Effector CD8-positive, alpha-beta T cell (primary cell): ENCODE measurements around the gene MAK.
A peak's percentile ranks its signal among the peaks of the same experiment; 100 is the strongest.
"Not testable (repeated sequence)": the region's sequence is repeated elsewhere in the genome, so short reads cannot be mapped to it uniquely, and the experiment has no call there.

Source experiments
- DNase-seq: peaks from one replicate; lab custom pipeline; 2025; lab: John Stamatoyannopoulos, UW

The MAK gene

DNA sequence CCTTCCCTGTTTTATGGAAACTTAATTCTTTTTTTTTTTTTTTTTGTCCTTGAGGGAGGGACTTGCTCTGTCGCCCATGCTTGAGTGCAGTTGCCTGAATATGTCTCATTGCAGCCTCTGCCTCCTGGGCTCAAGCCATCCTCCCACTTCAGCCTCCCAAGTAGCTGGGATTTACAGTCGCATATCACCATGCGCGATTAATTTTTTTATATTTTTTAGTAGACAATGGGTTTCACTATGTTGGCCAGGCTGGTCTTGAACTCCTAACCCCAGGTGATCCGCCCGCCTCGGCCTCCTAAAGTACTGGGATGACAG, 114.8 kb downstream of the MAK start:
- DNase-seq, result no peak

DNA sequence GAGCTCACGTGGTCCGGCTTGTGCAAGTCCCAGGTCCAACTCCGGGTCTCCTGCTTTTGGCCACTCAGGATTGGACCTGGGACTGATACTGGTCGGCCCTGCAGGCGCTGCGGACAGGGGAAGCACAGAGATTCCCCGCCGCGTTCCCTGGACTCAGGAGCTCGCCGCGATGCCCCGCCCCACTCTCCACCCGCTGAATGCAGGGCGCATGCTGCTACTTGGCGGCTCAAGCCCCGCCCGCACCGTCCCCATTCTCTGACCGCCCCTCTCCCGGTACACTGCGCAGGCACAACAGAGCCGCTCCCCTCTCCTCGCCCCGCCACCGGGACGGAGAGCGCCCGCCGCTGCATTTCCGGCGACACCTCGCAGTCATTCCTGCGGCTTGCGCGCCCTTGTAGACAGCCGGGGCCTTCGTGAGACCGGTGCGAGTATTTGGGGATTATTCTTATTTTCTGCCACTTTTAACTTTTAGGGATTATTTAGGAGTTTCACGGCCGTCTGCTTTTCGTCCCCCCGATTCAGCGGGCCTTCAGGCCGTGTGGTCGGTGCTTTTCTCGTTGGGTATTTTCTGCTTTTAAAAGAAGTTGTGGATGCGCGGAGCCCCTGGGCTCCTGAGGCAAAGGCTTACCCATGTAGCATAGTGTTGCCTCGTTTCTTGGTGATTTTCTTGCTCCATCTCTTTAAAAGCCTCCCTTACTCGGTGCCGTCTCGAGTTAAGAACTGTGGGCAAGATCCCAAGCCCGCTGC, 115.3 kb downstream of the MAK start, which contains the start of gene TMEM14C:
Gene TMEM14C (plus strand): TSS at position 251 of the 747 bp plus-strand sequence. CDS start 1,544 bp downstream, outside the sequence.
- peak; percentile 57 for DNase-seq

DNA sequence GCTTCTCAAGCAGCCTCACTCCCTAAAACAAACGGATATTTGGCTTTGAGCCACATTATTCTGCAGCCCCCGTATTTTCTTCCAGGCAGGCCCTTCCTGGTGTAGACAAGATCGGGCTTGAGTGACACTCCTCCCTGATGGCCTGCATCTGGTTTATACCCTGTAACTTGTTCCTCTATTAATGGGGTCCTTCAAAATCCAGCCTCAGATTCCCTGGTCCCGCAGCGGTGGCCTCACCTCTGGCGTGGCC, 115.8 kb downstream of the MAK start:
- DNase-seq, result no peak

DNA sequence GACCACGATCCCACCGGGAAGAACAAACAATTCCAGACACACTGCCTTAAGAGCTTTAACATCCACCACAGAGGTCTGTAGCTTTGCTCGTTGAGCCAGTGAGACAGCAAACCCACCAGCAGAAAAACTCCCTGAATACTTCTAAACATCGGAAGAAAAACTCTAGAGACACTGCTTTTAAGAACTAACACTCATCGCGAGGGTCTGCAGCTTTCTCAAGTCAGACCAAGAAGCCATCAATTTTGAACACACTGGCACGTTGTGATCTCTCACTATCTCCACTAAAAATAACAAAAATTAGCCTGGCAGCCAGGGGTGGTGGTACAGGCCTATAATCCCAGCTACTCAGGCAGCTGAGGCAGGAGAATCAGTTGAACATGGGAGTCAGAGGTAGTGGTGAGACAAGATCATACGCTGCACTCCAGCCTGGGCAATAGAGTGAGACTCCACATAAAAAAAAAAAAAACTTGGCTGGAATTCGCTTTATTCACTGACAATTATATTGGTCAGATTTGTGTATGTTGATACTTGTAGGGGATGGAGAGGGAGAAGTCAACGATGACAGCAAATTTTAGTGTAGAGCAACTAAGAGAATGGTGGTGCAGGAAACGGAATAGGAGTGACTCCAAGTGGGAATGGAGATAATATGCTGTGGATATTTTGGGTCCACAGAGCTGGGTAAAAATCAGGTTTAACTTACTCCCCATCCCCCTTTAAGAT, 116.3 kb downstream of the MAK start:
- DNase-seq, result no peak

DNA sequence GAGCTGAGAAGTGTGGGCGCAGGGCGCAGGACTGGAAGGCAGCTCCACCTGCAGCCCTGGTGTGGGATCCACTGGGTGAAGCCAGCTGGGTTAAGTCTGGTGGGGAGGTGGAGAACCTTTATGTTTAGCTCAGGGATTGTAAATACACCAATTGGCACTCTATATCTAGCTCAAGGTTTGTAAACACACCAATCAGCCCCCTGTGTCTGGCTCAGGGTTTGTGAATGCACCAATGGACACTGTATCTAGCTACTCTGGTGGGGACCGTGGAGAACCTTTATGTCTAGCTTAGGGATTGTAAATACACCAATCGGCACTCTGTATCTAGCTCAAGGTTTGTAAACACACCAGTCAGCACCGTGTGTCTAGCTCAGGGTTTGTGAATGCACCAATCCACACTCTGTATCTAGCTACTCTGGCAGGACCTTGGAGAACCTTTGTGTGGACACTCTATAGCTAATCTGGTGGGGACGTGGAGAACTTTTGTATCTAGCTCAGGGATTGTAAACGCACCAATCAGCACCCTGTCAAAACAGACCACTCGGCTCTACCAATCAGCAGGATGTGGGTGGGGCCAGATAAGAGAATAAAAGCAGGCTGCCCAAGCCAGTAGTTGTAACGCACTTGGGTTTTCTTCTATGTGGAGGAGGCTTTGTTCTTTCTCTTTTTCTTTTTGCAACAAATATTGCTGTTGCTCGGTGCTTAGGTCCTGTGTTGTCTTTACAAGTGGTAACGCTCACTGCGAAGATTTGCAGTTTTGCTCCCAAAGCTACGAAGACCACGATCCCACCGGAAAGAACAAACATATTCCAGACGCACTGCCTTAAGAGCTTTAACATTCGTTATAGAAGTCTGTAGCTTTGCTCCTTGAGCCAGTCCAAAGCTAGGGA, 117.1 kb downstream of the MAK start:
- not testable (repeated sequence) for DNase-seq

DNA sequence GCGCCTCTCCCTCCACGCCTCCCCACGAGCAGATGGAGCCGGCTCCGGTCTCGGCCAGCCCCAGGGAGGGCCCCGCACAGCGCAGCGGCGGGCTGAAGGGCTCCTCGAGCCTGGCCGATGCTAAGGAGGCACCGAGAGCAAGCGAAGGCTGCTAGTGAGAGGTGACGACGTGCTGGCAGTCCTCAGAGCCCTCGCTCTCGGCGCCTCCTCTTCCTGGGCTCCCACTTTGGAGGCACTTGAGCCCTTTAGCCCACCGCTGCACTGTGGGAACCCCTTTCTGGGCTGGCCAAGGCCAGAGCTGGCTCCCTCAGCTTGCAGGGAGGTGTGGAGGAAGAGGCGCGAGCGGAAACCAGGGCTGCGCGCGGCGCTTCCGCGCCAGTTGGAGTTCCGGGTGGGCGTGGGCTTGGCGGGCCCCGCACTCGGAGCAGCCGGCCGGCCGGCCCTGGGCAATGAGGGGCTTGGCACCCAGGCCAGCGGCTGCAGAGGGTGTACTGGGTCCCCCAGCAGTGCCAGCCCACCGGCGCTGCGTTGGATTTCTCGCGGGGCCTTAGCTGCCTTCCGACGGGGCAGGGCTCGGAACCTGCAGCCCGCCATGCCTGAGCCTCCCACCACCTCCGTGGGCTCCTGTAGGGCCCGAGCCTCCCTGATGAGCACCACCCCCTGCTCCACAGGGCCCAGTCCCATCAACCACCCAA, 117.9 kb downstream of the MAK start:
- DNase-seq, result peak; percentile 42

DNA sequence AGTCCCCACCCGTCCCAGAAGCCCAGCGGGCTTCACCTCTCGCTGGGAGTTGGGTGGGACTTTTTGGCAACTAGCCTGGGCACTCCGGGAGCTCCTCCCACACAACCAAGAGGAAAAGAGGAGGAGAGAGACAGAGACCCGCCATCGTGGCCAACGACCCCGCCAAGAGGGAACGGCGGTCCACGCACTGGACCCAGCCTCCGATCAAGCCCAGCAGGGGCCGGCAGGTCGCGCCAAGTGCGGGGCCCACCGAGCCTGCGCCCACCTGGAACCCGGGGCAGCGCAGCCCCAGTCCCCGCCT, 118.4 kb downstream of the MAK start:
- no peak for DNase-seq

DNA sequence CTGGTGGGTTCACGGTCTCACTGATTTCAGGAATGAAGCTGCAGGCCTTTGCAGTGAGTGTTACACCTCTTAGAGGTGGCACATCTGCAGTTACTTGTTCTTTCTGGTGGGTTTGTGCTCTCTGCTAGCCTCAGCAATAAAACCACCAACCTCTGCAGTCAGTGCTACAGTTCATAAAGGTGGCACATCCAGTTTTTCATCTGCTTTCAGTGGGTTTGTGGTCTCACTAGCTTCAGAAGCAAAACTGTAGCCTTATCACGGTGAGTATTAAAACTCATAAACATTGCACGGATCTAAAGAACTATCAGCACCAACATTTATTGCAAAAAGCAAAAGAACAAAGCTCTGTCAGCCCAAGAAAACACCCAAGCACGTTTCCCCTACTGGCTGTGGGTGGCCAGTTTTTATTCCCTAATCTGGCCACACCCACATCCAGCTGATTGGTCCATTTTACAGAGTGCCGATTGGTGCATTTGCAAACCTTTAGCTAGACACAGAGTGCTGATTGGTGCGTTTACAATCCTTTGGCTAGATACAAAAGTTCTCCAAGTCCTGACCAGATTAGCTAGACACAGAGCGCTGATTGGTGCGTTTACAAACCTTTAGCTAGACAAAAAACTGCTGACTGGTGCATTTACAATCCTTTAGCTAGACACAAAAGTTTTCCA, 118.9 kb downstream of the MAK start:
- peak; percentile 39 for DNase-seq

DNA sequence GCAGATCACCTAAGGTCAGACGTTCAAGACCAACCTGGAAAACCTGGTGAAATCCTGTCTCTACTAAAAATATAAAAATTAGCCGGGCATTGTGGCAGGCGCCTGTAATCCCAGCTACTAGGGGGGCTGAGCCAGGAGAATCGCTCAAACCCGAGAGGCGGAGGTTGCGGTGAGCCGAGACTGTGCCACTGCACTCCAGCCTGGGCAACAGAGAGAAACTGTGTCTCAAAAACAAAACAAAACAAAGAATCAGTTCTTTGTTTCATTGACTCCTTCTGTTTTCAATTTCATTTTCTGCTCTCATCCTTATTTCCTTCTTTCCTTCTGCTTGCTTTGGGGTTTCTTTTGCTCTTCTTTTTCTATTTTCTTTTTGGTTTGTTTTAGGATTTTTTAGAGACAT, 124.4 kb downstream of the MAK start:
- DNase-seq, result no peak
